ENCODE data around the gene TBC1D1. TPM values are rescaled to one million over a fixed set of nuclear protein-coding genes. Genes with fewer than 3 reads are reported as not detected.

The TBC1D1 gene
- total and polyA plus RNA-seq, 2 of the 8 experiments (the other 6 are each of a cell fraction or from before 2014, with no cell fraction given), result 96.9 to 162 TPM

GRCh38 chr4:37845201-37845600 lies 45.7 kb upstream of the TBC1D1 start:
- no peak overlapping the region for H3K14ac ChIP-seq (ENCODE audit: insufficient read length)
- no peak overlapping the region for H3K4ac ChIP-seq (replicated peaks; ENCODE audit: insufficient read length, low read depth, low read length)
- FAIRE-seq, result no peak
- H3K4me1 ChIP-seq (replicated peaks in 1 of 4; ENCODE audit: control insufficient read depth in 3 of 4, insufficient read depth in 4 of 4, low read length in 3 of 4), result no peaks in the 10 kb centered on the region
- H3K4me2 ChIP-seq (ENCODE audit: insufficient read depth in 1 of 2, low read depth in 2 of 2, low read length in 2 of 2), result no peak overlapping the region
- no peak overlapping the region for H2BK120ac ChIP-seq (replicated peaks; ENCODE audit: low read depth, low read length)
- POLR2A ChIA-PET (ENCODE audit: partially characterized antibody), result no interaction called here
- H2BK15ac ChIP-seq (ENCODE audit: low read length), result no peak overlapping the region
- H3K9me3 ChIP-seq (ENCODE audit: insufficient read depth in 2 of 2, low read depth in 1 of 2, low read length in 1 of 2), result no peaks in the 10 kb centered on the region
- H3K27ac ChIP-seq (ENCODE audit: low read depth, low read length), result no peak overlapping the region
- no peak for DNase-seq (ENCODE audit: low read depth in 1 of 2, low spot score in 2 of 2)
- H4K20me1 ChIP-seq (replicated peaks in 1 of 2; ENCODE audit: control insufficient read depth in 1 of 2, insufficient read depth in 2 of 2, low read length in 2 of 2), result no peaks in the 10 kb centered on the region
- WGBS, 2 experiments (ENCODE audit: extremely low coverage in 1 of 2, insufficient coverage in 1 of 2, insufficient read length in 1 of 2, insufficient replicate concordance in 2 of 2, low coverage in 1 of 2, low lambda C conversion rate in 2 of 2, missing lambda C conversion rate in 1 of 2), result 93% methylated on average over 4 of the region's 4 CpGs; no CpG with 5 or more reads in 1 of the 2 experiments
- H2BK20ac ChIP-seq (ENCODE audit: low read length), result no peak overlapping the region
- no peak overlapping the region for H2BK5ac ChIP-seq (ENCODE audit: low read depth, low read length)
- no peak overlapping the region for H2BK12ac ChIP-seq (ENCODE audit: low read depth, low read length)
- H4K5ac ChIP-seq (ENCODE audit: insufficient read length, low read depth, low read length), result no peak overlapping the region
- H3K18ac ChIP-seq (ENCODE audit: extremely low read depth, low read length), result no peak overlapping the region
- peaks cover 0 to 29% (median 20%) of the 10 kb centered on the region in 4 experiments; a peak in 5 of 8 replicates for H3K36me3 ChIP-seq (ENCODE audit: control insufficient read depth in 2 of 4, insufficient read depth in 4 of 4, low read length in 3 of 4)
- H3K79me1 ChIP-seq (ENCODE audit: low read depth, low read length), result no peaks in the 10 kb centered on the region
- H3K9ac ChIP-seq (replicated peaks in 1 of 4; ENCODE audit: extremely low read depth in 1 of 4, low read depth in 3 of 4, low read length in 3 of 4), result no peak overlapping the region
- H3K56ac ChIP-seq (replicated peaks; ENCODE audit: insufficient read length, low read depth, low read length), result no peak overlapping the region
- CTCF ChIA-PET (ENCODE audit: partially characterized antibody), result interaction anchor here (0.8 to 1.3 kb wide), 3 partner anchors 9 to 392 kb away, joined by 3 to 5 read pairs (median 3); a partner anchor contains a TSS
- H3K4me3 ChIP-seq (ENCODE audit: extremely low read depth in 1 of 4, insufficient read depth in 2 of 4, low read depth in 3 of 4, low read length in 4 of 4), result no peak overlapping the region
- H2AK5ac ChIP-seq (ENCODE audit: low read depth, low read length), result no peak overlapping the region
- H3K23ac ChIP-seq (ENCODE audit: insufficient read length), result no peak overlapping the region
- no peaks in the 10 kb centered on the region for H3K23me2 ChIP-seq (ENCODE audit: low read depth, low read length)
- no peak overlapping the region for H4K8ac ChIP-seq (ENCODE audit: extremely low read depth, insufficient read depth, low read length)
- no peak overlapping the region for H2AFZ ChIP-seq (ENCODE audit: low read length)
- H4K91ac ChIP-seq (replicated peaks; ENCODE audit: insufficient read length, low read length), result no peak overlapping the region
- no peaks in the 10 kb centered on the region for H3K79me2 ChIP-seq (ENCODE audit: control insufficient read depth in 1 of 2, insufficient read depth in 2 of 2, low read length in 2 of 2)
- H3K27me3 ChIP-seq (replicated peaks in 1 of 4; ENCODE audit: control insufficient read depth in 3 of 4, extremely low read depth in 1 of 4, insufficient read depth in 3 of 4, low read length in 3 of 4), result peaks cover 0 to 1% (median 0%) of the 10 kb centered on the region in 4 experiments; a peak in 1 of 7 replicates
- TF ChIP-seq SP1 (IDR thresholded peaks at IDR 0.05; ENCODE audit: low read depth, low read length) (no peak), EGR1 (IDR thresholded peaks at IDR 0.05; ENCODE audit: borderline replicate concordance, low read depth, low read length) (no peak), SAP30 (IDR thresholded peaks at IDR 0.05; ENCODE audit: insufficient read depth, insufficient replicate concordance, low read length) (no peak), POLR2A (IDR thresholded peaks at IDR 0.05; ENCODE audit: control extremely low read depth in 1 of 2, low read depth in 2 of 2, low read length in 2 of 2) (no peak), POU5F1 (IDR thresholded peaks at IDR 0.05; ENCODE audit: low read depth, low read length) (no peak), CHD1 (IDR thresholded peaks at IDR 0.05; ENCODE audit: low read depth, low read length) (no peak), FOSL1 (IDR thresholded peaks at IDR 0.05; ENCODE audit: insufficient read depth, low read depth, low read length) (no peak)
